HepG2 (cell line): ENCODE results near the gene ABCC3. TPM values are rescaled to one million over a fixed set of nuclear protein-coding genes. Genes with fewer than 3 reads are reported as not detected.

Source experiments
- RBM39 ChIP-seq: fragments of 200-400 bp; formaldehyde crosslinking; IDR thresholded peaks from one replicate; pipeline ENCODE4 v1.6.1; 2018; ENCODE audit warnings: antibody characterized with exemption, mild to moderate bottlenecking, low read depth, low read length; ENCODE audit not compliant: poor library complexity, severe bottlenecking
- SP140L ChIP-seq: sonication (generic); formaldehyde crosslinking; IDR thresholded peaks from 2 replicates; pipeline ENCODE4 v1.4.0; 2020; ENCODE audit warnings: missing genetic modification reagents, borderline replicate concordance
- SPEN ChIP-seq: sonication (generic); formaldehyde crosslinking; IDR thresholded peaks from 2 replicates; pipeline ENCODE4 v1.5.1; 2020; ENCODE audit warnings: low read depth, mild to moderate bottlenecking, missing genetic modification reagents
- SRSF9 ChIP-seq: fragments of 200-400 bp; formaldehyde crosslinking; IDR thresholded peaks from 2 replicates; pipeline ENCODE4 v1.6.1; 2018; ENCODE audit warnings: borderline replicate concordance, mild to moderate bottlenecking, low read depth, low read length; ENCODE audit not compliant: insufficient read depth, poor library complexity, severe bottlenecking
- ZNF138 ChIP-seq: sonication (generic); formaldehyde crosslinking; IDR thresholded peaks from 2 replicates; pipeline ENCODE4 v1.5.0; 2020; ENCODE audit warnings: mild to moderate bottlenecking, low read depth, missing genetic modification reagents
- ZNF17 ChIP-seq: sonication (generic); formaldehyde crosslinking; IDR thresholded peaks from 2 replicates; pipeline ENCODE4 v1.5.0; 2020; ENCODE audit warnings: mild to moderate bottlenecking, missing genetic modification reagents
- ZNF317 ChIP-seq: sonication (generic); formaldehyde crosslinking; IDR thresholded peaks from 2 replicates; pipeline ENCODE4 v1.5.0; 2020; ENCODE audit warnings: mild to moderate bottlenecking, missing genetic modification reagents
- ZNF318 ChIP-seq: sonication (generic); formaldehyde crosslinking; IDR thresholded peaks from 2 replicates; pipeline ENCODE4 v1.4.0; 2020; ENCODE audit warnings: mild to moderate bottlenecking, missing genetic modification reagents
- ZNF468 ChIP-seq: sonication (generic); formaldehyde crosslinking; IDR thresholded peaks from 2 replicates; pipeline ENCODE4 v1.8.0; 2022; ENCODE audit warnings: mild to moderate bottlenecking, moderate library complexity, missing genetic modification reagents
- ZNF550 ChIP-seq: sonication (generic); formaldehyde crosslinking; IDR thresholded peaks from 2 replicates; pipeline ENCODE4 v1.4.0; 2020; ENCODE audit warnings: mild to moderate bottlenecking, missing genetic modification reagents, borderline replicate concordance
- ZNF670 ChIP-seq: sonication (generic); formaldehyde crosslinking; IDR thresholded peaks from 2 replicates; pipeline ENCODE4 v1.8.0; 2022; ENCODE audit warnings: mild to moderate bottlenecking, missing genetic modification reagents, borderline replicate concordance
- polyA plus RNA-seq, 8 experiments: library from polyadenylated mRNA; depleted of rRNA in 3 of 8; stranded (reverse) in 7 of 8; unstranded in 1 of 8; fragments of >200 nt; fragmentation: Illumina TruSeq in 4 of 8; extraction: Trizol in 4 of 8; gene quantifications; 2 replicates each; pipeline versions ENCODE4 v1.2.1 to v1.2.3, GENCODE V29; 2011 to 2016; ENCODE audit warnings: low read depth in 4 of 8, missing spikeins in 1 of 8, mixed read lengths in 1 of 8; ENCODE audit not compliant: insufficient read depth in 1 of 8
- total RNA-seq, 5 experiments: library from RNA; depleted of rRNA; stranded (reverse); fragments of >200 nt; fragmentation: Illumina TruSeq; extraction: Trizol; gene quantifications; 2 replicates each; pipeline ENCODE4 v1.2.3, GENCODE V29; 2016; ENCODE audit warnings: low read depth in 1 of 5
- TF ChIP-seq, protein P1 (sequence below): sonication (generic); formaldehyde crosslinking; IDR thresholded peaks from 2 replicates; pipeline ENCODE4 v1.4.0; 2020; ENCODE audit warnings: low read depth, mild to moderate bottlenecking, missing genetic modification reagents
- TF ChIP-seq, protein P2 (sequence below): sonication (generic); formaldehyde crosslinking; IDR thresholded peaks from 2 replicates; pipeline ENCODE4 v1.4.0; 2020; ENCODE audit warnings: missing genetic modification reagents
- TF ChIP-seq, protein P3 (sequence below): sonication (generic); formaldehyde crosslinking; IDR thresholded peaks from 2 replicates; pipeline ENCODE4 v1.8.0; 2022; ENCODE audit warnings: missing genetic modification reagents, mild to moderate bottlenecking, moderate library complexity, borderline replicate concordance

ABCC3 gene
- total and polyA plus RNA-seq, 2 of the 13 experiments (the other 11 are each of a cell fraction or from before 2014, with no cell fraction given): 25.2 to 50.7 TPM

DNA sequence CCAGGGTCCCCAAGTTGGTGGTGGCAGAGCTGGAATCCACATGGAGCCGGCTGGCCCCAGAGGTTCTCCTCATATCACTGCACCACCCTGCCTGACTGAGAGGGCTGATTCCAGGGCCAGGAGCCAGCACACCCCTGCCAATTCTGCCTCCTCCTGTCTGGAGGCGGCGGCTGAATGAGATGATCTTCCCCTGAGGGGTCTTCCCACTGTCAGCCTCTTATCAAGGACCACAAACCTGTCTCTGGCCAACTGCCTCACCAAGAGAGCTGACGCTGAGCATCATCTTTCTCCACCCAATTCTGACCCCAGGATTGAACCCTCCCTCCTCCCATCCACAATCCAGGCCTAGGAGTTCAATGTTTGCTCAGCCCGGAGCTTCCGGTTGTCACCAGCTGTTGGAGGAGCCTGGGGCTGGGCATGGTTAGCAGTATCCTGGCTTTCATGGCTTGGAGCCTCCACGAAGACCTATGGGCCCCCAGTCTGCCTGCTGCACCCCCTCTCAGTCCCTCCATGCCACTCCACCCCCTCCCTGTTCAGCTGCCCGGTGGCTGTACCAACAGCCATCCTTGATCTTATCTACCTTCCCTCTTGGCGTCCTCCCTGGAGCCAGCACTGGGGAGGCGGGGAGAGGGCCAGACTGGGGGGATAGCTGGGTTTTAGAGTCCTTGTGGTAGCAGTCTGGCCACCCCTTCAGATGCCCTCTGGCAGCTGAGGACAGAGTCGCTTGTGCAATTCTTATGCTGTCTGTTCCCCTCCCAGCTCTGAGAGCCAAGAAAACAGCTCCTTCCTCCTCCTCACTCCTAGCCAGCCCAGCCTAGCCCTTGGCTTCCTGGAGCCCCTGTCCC, 25.6 kb downstream of the ABCC3 start (continued):
- TF ChIP-seq, protein P1, sequence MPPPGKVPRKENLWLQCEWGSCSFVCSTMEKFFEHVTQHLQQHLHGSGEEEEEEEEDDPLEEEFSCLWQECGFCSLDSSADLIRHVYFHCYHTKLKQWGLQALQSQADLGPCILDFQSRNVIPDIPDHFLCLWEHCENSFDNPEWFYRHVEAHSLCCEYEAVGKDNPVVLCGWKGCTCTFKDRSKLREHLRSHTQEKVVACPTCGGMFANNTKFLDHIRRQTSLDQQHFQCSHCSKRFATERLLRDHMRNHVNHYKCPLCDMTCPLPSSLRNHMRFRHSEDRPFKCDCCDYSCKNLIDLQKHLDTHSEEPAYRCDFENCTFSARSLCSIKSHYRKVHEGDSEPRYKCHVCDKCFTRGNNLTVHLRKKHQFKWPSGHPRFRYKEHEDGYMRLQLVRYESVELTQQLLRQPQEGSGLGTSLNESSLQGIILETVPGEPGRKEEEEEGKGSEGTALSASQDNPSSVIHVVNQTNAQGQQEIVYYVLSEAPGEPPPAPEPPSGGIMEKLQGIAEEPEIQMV (CRISPR knock-in tag): no peak; the same call in 1 of the 2 replicates
- TF ChIP-seq, protein P2, sequence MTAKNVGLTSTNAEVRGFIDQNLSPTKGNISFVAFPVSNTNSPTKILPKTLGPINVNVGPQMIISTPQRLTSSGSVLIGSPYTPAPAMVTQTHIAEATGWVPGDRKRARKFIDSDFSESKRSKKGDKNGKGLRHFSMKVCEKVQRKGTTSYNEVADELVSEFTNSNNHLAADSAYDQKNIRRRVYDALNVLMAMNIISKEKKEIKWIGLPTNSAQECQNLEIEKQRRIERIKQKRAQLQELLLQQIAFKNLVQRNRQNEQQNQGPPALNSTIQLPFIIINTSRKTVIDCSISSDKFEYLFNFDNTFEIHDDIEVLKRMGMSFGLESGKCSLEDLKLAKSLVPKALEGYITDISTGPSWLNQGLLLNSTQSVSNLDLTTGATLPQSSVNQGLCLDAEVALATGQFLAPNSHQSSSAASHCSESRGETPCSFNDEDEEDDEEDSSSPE (CRISPR knock-in tag): peak; percentile 61
- peak; percentile 54; the same call in 1 of the 2 replicates for TF ChIP-seq ZNF317 (CRISPR knock-in tag)
- TF ChIP-seq RBM39: no peak
- TF ChIP-seq SP140L (CRISPR knock-in tag): no peak
- TF ChIP-seq ZNF318 (CRISPR knock-in tag): 0 out of 2 replicates have a peak, but pooled peaks have one; percentile 15
- no peak for TF ChIP-seq SRSF9
- TF ChIP-seq, protein P3, sequence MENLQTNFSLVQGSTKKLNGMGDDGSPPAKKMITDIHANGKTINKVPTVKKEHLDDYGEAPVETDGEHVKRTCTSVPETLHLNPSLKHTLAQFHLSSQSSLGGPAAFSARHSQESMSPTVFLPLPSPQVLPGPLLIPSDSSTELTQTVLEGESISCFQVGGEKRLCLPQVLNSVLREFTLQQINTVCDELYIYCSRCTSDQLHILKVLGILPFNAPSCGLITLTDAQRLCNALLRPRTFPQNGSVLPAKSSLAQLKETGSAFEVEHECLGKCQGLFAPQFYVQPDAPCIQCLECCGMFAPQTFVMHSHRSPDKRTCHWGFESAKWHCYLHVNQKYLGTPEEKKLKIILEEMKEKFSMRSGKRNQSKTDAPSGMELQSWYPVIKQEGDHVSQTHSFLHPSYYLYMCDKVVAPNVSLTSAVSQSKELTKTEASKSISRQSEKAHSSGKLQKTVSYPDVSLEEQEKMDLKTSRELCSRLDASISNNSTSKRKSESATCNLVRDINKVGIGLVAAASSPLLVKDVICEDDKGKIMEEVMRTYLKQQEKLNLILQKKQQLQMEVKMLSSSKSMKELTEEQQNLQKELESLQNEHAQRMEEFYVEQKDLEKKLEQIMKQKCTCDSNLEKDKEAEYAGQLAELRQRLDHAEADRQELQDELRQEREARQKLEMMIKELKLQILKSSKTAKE (CRISPR knock-in tag): no peak
- TF ChIP-seq ZNF468: no peak
- TF ChIP-seq ZNF550 (CRISPR knock-in tag): no peak
- no peak for TF ChIP-seq ZNF670 (CRISPR knock-in tag)
- peak; percentile 39; the same call in 1 of the 2 replicates for TF ChIP-seq SPEN (CRISPR knock-in tag)
- TF ChIP-seq ZNF138 (CRISPR knock-in tag): no peak
- TF ChIP-seq ZNF17: no peak
